ENCODE results near the gene PITPNC1. TPM values are rescaled to one million over a fixed set of nuclear protein-coding genes. Genes with fewer than 3 reads are reported as not detected.

PITPNC1 gene
- total RNA-seq, 1 experiment from 2014 or later, result 23.1 TPM

DNA sequence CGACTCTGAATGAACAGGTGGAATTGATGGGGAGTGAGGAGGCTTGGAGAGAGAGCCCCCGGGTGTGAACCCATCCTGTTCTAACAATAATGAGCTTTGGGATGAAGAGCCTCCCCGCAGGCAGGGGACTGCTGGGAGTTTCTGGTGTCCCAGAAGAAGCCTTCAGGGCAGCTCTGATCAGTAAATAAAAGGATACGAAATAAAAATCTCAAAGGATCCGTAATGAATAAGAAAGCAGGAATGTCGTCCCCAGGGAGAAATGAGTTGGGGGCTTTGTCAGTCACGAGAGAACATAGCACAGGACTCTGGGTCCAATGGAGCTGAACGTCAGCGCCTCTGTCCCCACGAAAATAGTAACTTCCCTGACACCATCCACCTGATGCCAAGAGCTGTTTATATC lies 113.4 kb downstream of the PITPNC1 start:
- ATAC-seq, result no peak
- Histone ChIP-seq H2AFZ (ENCODE audit: low read length) (no peak overlapping the region), H3K4me3 (ENCODE audit: low read length) (no peak overlapping the region)

DNA sequence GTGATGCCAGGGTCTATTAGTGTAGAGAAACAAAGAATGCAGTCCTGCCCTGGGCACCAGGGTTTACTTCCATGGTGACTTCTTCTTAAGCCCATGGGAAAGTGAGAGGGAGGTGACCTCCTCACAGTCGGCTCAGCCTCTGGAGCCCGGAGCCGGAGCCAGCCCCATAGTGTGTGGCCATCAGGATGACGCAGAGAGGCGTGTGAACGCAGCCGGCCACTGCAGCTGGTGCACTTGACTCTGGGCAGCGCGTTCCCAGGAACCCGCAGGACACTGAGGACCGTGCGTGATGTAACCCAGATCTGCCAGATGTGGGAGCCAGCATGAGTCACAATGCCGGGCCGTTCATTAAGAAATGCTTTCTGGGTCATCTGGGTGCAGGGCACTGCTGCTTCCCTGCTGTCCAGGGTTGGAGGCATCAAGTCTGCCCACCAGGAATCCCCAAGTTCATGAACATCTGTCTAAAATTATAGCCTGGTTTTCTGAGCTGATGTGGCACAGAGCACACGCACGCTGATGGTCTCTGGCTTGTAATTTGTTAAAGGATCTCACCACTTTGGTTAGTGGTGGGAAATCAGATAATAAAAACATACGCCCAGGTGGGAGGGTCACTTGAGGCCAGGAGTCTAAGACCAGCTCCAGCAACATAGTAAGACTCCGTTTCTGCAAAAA lies 114.1 kb downstream of the PITPNC1 start:
- Histone ChIP-seq H3K4me2 (ENCODE audit: low read length) (no peak overlapping the region), H3K36me3 (ENCODE audit: low read depth, low read length) (no peaks in the 10 kb centered on the region), H3K4me3 (ENCODE audit: low read length) (no peak overlapping the region), H3K27ac (ENCODE audit: low read length) (no peak overlapping the region), H3F3A (ENCODE audit: low read length, unreplicated experiment) (no peaks in the 10 kb centered on the region), H3K4me1 (ENCODE audit: insufficient read depth, low read length) (no peaks in the 10 kb centered on the region), H2AFZ (ENCODE audit: low read length) (no peak overlapping the region), H4K20me1 (ENCODE audit: low read length) (no peaks in the 10 kb centered on the region), H3K27me3 (ENCODE audit: low read length) (no peaks in the 10 kb centered on the region), H3K9me2 (replicated peaks; ENCODE audit: low read length) (no peaks in the 10 kb centered on the region), H3K9me3 (ENCODE audit: low read length) (no peaks in the 10 kb centered on the region), H3K79me2 (ENCODE audit: low read length) (no peaks in the 10 kb centered on the region), H3K9ac (ENCODE audit: low read length) (no peak overlapping the region)
- intact Hi-C loops (cut with micrococcal nuclease), result no loop called here
- no peak for DNase-seq
- no peak for ATAC-seq
- CTCF ChIA-PET, result no interaction called here
- TF ChIP-seq, protein P1, sequence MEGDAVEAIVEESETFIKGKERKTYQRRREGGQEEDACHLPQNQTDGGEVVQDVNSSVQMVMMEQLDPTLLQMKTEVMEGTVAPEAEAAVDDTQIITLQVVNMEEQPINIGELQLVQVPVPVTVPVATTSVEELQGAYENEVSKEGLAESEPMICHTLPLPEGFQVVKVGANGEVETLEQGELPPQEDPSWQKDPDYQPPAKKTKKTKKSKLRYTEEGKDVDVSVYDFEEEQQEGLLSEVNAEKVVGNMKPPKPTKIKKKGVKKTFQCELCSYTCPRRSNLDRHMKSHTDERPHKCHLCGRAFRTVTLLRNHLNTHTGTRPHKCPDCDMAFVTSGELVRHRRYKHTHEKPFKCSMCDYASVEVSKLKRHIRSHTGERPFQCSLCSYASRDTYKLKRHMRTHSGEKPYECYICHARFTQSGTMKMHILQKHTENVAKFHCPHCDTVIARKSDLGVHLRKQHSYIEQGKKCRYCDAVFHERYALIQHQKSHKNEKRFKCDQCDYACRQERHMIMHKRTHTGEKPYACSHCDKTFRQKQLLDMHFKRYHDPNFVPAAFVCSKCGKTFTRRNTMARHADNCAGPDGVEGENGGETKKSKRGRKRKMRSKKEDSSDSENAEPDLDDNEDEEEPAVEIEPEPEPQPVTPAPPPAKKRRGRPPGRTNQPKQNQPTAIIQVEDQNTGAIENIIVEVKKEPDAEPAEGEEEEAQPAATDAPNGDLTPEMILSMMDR (conservative IDR thresholded peaks at IDR 0.05; ENCODE audit: low read depth, low read length), result no peak
- no peak for TF ChIP-seq EZH2phosphoT487 (IDR thresholded peaks at IDR 0.05; ENCODE audit: borderline replicate concordance, low read length)
- TF ChIP-seq EZH2 (IDR thresholded peaks at IDR 0.05; ENCODE audit: low read length, unreplicated experiment), result no peak
- BruUV-seq (replicated peaks), result no TSS peak
- POLR2A ChIA-PET (ENCODE audit: unreplicated experiment), result interaction anchor here (0.7 kb wide), 1 partner anchor 46 kb away, joined by 3 read pairs; no protein-coding TSS in a partner anchor

More for the DNA sequence above, 113.4 kb downstream of the PITPNC1 start:
- no peak overlapping the region for H3K4me2 ChIP-seq (ENCODE audit: low read length)
- no peaks in the 10 kb centered on the region for H3K27me3 ChIP-seq (ENCODE audit: low read length)
- no peaks in the 10 kb centered on the region for H3K9me2 ChIP-seq (replicated peaks; ENCODE audit: low read length)
- H3K27ac ChIP-seq (ENCODE audit: low read length), result no peak overlapping the region
- H3K36me3 ChIP-seq (ENCODE audit: low read depth, low read length), result no peaks in the 10 kb centered on the region
- BruUV-seq (replicated peaks), result no TSS peak
- TF ChIP-seq EZH2 (IDR thresholded peaks at IDR 0.05; ENCODE audit: low read length, unreplicated experiment) (no peak), EZH2phosphoT487 (IDR thresholded peaks at IDR 0.05; ENCODE audit: borderline replicate concordance, low read length) (no peak)
- TF ChIP-seq, protein P1 (conservative IDR thresholded peaks at IDR 0.05; ENCODE audit: low read depth, low read length), result no peak
- H3K4me1 ChIP-seq (ENCODE audit: insufficient read depth, low read length), result no peaks in the 10 kb centered on the region
- no peaks in the 10 kb centered on the region for H3K9me3 ChIP-seq (ENCODE audit: low read length)
- no peak overlapping the region for H3K9ac ChIP-seq (ENCODE audit: low read length)
- no peak for DNase-seq
- intact Hi-C loops (cut with micrococcal nuclease), result no loop called here
- ChIA-PET CTCF (no interaction called here), POLR2A (ENCODE audit: unreplicated experiment) (interaction anchor here (0.5 to 0.7 kb wide), 2 partner anchors 31 to 45 kb away, joined by 3 read pairs; no protein-coding TSS in a partner anchor)
- no peaks in the 10 kb centered on the region for H3K79me2 ChIP-seq (ENCODE audit: low read length)
- H3F3A ChIP-seq (ENCODE audit: low read length, unreplicated experiment), result no peaks in the 10 kb centered on the region
- H4K20me1 ChIP-seq (ENCODE audit: low read length), result no peaks in the 10 kb centered on the region

- H3K36me3 ChIP-seq (ENCODE audit: low read depth, low read length), result no peaks in the 10 kb centered on the region
- ChIA-PET POLR2A (ENCODE audit: unreplicated experiment) (no interaction called here), CTCF (no interaction called here)
- no peak overlapping the region for H3K4me2 ChIP-seq (ENCODE audit: low read length)
- H3K9me2 ChIP-seq (replicated peaks; ENCODE audit: low read length), result no peaks in the 10 kb centered on the region
- no peaks in the 10 kb centered on the region for H4K20me1 ChIP-seq (ENCODE audit: low read length)
- intact Hi-C loops (cut with micrococcal nuclease), result no loop called here
- H3K9me3 ChIP-seq (ENCODE audit: low read length), result no peaks in the 10 kb centered on the region
- H3K4me1 ChIP-seq (ENCODE audit: insufficient read depth, low read length), result no peaks in the 10 kb centered on the region
- H3F3A ChIP-seq (ENCODE audit: low read length, unreplicated experiment), result no peaks in the 10 kb centered on the region
- no peak for ATAC-seq
- H3K27me3 ChIP-seq (ENCODE audit: low read length), result no peaks in the 10 kb centered on the region
- no peak overlapping the region for H3K27ac ChIP-seq (ENCODE audit: low read length)
- H3K4me3 ChIP-seq (ENCODE audit: low read length), result no peak overlapping the region
- no peaks in the 10 kb centered on the region for H3K79me2 ChIP-seq (ENCODE audit: low read length)
- DNase-seq, result no peak
- BruUV-seq (replicated peaks), result no TSS peak
- TF ChIP-seq, protein P1 (conservative IDR thresholded peaks at IDR 0.05; ENCODE audit: low read depth, low read length), result no peak
- TF ChIP-seq EZH2 (IDR thresholded peaks at IDR 0.05; ENCODE audit: low read length, unreplicated experiment) (no peak), EZH2phosphoT487 (IDR thresholded peaks at IDR 0.05; ENCODE audit: borderline replicate concordance, low read length) (no peak)
- H2AFZ ChIP-seq (ENCODE audit: low read length), result no peak overlapping the region
- no peak overlapping the region for H3K9ac ChIP-seq (ENCODE audit: low read length)
These were observed 114.6 kb downstream of the PITPNC1 start for GRCh38 chr17:67491681-67492024.

Data from PC-3 (cell line).